ENCODE results near the gene KNOP1.

KNOP1 gene

DNA sequence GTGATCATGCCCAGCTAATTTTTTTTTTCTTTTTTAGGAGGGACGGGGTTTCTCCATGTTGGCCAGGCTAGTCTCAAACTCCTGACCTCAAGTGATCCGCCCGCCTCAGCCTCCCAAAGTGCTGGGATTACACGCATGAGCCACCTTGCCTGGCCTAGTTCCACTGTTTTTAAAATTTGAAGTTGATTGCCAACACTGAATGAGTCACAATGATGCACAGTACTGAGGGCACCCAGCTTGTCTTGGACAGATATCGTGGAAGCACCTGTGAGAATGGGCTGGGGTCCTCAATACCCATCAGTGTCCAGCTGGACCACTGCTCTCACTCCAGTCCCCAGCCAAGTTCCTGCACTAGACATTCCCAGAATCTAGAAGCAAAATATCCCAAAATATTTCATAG is 2.5 kb downstream of the KNOP1 start:
- Histone ChIP-seq H3K4me3 (ENCODE audit: low read depth, low read length) (peak overlapping the region; percentile 95; the same call in 1 of the 2 replicates), H3K27ac (ENCODE audit: low read depth, low read length) (no peak overlapping the region), H3K36me3 (ENCODE audit: insufficient read depth, low read length) (peaks cover 6% of the 10 kb centered on the region; the same call in 1 of the 2 replicates), H2AFZ (ENCODE audit: low read length, unreplicated experiment) (no peak overlapping the region), H3K27me3 (ENCODE audit: insufficient read depth, low read length) (no peaks in the 10 kb centered on the region), H3K79me2 (ENCODE audit: control insufficient read depth, insufficient read depth, low read length, unreplicated experiment) (peaks cover 35% of the 10 kb centered on the region), H3K4me1 (ENCODE audit: control insufficient read depth, insufficient read depth, low read length, unreplicated experiment) (peaks cover 21% of the 10 kb centered on the region)

DNA sequence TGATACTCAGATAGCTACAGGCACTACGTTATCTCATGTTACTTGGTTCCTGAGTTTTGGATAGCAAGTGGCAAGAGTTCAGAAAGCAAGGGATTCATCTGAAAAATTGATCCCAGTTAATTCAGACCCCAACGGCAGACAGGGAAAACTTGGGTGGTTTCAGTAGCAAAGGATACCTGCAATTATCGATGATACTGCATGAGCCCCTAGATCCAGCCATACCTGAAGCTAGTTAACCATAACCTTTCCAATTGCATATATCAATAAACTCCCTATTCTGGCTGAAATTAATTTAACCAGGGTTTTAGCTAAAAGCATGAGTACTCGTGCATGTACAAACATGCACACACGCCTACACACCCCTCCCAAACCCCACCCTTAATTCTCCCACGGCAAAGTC is 4.3 kb downstream of the KNOP1 start:
- no peaks in the 10 kb centered on the region for H3K27me3 ChIP-seq (ENCODE audit: insufficient read depth, low read length)
- H2AFZ ChIP-seq (ENCODE audit: low read length, unreplicated experiment), result no peak overlapping the region
- H3K4me1 ChIP-seq (ENCODE audit: control insufficient read depth, insufficient read depth, low read length, unreplicated experiment), result peaks cover 14% of the 10 kb centered on the region
- no peak overlapping the region for H3K27ac ChIP-seq (ENCODE audit: low read depth, low read length)
- peaks cover 9% of the 10 kb centered on the region; the same call in 1 of the 2 replicates for H3K36me3 ChIP-seq (ENCODE audit: insufficient read depth, low read length)
- peaks cover 27% of the 10 kb centered on the region for H3K79me2 ChIP-seq (ENCODE audit: control insufficient read depth, insufficient read depth, low read length, unreplicated experiment)
- H3K4me3 ChIP-seq (ENCODE audit: low read depth, low read length), result no peak overlapping the region

DNA sequence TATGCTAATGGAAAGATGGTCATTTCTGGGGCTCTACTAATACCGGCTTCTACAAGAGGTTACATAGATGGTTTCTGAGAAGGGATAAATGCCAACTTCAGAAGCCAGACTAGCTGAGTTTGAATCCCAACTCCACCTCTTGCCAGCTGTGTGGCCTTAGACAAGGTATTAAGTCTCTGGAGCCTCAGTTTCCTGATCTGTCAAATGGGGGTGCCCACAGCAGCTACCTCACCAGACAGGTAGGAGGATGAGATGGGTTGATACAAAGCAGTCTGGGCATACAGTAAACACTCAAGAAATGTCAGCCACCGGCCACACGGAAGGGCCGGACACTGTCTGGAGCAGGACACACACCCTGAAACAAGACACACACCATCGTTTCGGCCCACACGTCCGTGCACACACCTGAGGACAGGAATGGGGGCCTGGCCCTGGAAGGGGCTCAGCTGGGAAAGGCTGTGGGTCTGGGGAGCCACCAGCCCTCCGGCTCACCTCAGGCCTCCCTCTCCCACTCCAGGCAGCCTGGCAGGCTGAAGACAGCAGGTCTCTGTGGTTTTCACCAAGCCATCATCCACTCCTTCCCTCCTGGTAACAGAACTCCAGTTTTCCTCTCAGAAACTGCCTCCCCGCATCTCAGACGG is 5.5 kb downstream of the KNOP1 start:
- H3K4me3 ChIP-seq (ENCODE audit: low read depth, low read length), result no peak overlapping the region
- peaks cover 9% of the 10 kb centered on the region; the same call in 1 of the 2 replicates for H3K36me3 ChIP-seq (ENCODE audit: insufficient read depth, low read length)
- H3K27me3 ChIP-seq (ENCODE audit: insufficient read depth, low read length), result no peaks in the 10 kb centered on the region
- no peak overlapping the region for H3K27ac ChIP-seq (ENCODE audit: low read depth, low read length)
- no peak overlapping the region for H2AFZ ChIP-seq (ENCODE audit: low read length, unreplicated experiment)
- peaks cover 21% of the 10 kb centered on the region for H3K79me2 ChIP-seq (ENCODE audit: control insufficient read depth, insufficient read depth, low read length, unreplicated experiment)
- peaks cover 14% of the 10 kb centered on the region for H3K4me1 ChIP-seq (ENCODE audit: control insufficient read depth, insufficient read depth, low read length, unreplicated experiment)

DNA sequence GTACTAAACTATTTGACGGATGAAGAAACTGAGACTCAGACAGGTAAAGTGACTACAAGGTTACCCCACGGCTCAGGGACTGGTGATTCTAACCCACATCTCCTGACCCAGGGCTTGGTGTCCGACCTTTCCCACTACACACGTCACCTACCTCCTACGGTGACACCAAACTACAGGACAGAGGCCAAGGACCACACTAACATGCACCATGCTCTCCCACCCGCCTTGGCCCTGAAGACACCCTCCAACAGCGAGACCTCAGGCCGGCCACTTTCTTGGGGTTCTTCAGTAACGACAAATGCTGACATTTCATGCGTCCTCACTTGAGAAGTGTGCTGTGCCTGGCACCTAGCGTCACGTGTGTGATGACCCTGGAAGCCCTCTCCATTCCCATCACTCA is 6.4 kb downstream of the KNOP1 start:
- no peak overlapping the region for H2AFZ ChIP-seq (ENCODE audit: low read length, unreplicated experiment)
- no peak overlapping the region for H3K4me3 ChIP-seq (ENCODE audit: low read depth, low read length)
- H3K36me3 ChIP-seq (ENCODE audit: insufficient read depth, low read length), result peaks cover 9% of the 10 kb centered on the region; the same call in 1 of the 2 replicates
- peaks cover 12% of the 10 kb centered on the region for H3K79me2 ChIP-seq (ENCODE audit: control insufficient read depth, insufficient read depth, low read length, unreplicated experiment)
- H3K27ac ChIP-seq (ENCODE audit: low read depth, low read length), result no peak overlapping the region
- peaks cover 13% of the 10 kb centered on the region for H3K4me1 ChIP-seq (ENCODE audit: control insufficient read depth, insufficient read depth, low read length, unreplicated experiment)
- no peaks in the 10 kb centered on the region for H3K27me3 ChIP-seq (ENCODE audit: insufficient read depth, low read length)

DNA sequence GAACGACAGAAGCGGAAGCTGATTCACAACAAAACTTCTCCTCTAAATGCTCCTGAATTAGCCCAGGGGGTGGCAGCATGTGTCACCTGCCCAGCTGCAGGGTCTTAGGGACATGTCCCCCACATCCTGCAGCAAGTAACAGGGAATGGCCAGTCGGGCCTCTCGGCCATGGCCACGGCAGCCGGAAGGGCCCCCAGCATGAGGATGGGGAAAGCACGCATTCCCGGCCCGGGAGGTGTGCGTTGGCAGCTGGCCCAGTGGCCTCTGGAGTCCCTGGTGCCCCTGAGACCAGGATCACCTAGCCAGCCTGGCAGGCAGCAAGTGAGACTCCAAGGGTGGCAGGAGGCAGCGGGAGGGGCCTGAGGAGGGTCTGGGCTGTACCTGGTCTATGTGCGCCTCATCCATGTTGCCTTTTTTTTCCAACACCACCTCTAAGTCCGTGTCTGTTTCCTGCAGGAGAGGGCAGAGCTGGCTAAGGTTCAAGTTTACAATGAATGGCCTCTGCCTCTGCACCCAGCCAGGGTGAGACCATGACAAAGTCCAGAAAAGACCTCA is 7.0 kb downstream of the KNOP1 start:
- Histone ChIP-seq H3K27ac (ENCODE audit: low read depth, low read length) (no peak overlapping the region), H3K27me3 (ENCODE audit: insufficient read depth, low read length) (no peaks in the 10 kb centered on the region), H3K4me3 (ENCODE audit: low read depth, low read length) (no peak overlapping the region), H3K4me1 (ENCODE audit: control insufficient read depth, insufficient read depth, low read length, unreplicated experiment) (peaks cover 7% of the 10 kb centered on the region), H2AFZ (ENCODE audit: low read length, unreplicated experiment) (no peak overlapping the region), H3K79me2 (ENCODE audit: control insufficient read depth, insufficient read depth, low read length, unreplicated experiment) (peaks cover 6% of the 10 kb centered on the region), H3K36me3 (ENCODE audit: insufficient read depth, low read length) (peaks cover 14% of the 10 kb centered on the region; the same call in 1 of the 2 replicates)

DNA sequence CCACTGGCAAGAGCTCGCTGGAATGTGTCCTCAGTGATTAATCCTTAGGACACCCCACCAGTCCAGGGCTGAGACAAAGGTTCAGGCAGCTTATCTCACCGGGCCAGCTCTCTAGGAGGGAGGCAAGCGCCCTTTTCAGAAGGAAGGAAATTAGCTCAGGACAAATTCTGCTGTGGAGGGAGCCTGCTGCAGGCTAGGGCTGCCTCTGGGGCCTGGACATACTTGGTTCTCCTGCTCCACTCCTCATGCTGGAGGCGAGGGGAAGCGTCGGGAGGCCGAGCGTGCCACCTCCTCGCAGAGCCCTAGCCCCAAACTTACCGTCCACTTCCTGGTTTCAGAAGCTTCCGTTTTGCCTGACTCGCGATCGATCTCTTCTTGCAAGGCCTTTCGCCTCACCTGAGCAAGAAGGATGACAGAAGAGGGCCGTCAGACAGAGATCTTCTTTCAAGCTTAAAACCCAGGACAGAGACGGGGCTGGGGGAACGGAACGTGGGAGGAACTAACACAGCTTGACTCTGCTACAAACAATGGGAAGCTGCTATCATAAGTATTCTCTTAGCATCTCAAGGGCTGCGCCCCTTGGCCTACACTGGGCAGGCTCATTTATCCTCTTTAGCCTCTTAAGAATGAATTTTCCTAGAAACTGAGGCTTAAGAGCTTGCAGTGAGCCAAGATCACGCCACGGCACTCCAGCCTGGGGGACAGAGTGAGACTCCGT is 7.7 kb downstream of the KNOP1 start:
- Histone ChIP-seq H3K36me3 (ENCODE audit: insufficient read depth, low read length) (peaks cover 21% of the 10 kb centered on the region; the same call in 1 of the 2 replicates), H3K4me1 (ENCODE audit: control insufficient read depth, insufficient read depth, low read length, unreplicated experiment) (peaks cover under 1% of the 10 kb centered on the region), H3K27ac (ENCODE audit: low read depth, low read length) (no peak overlapping the region), H3K4me3 (ENCODE audit: low read depth, low read length) (no peak overlapping the region), H3K79me2 (ENCODE audit: control insufficient read depth, insufficient read depth, low read length, unreplicated experiment) (no peaks in the 10 kb centered on the region), H3K27me3 (ENCODE audit: insufficient read depth, low read length) (no peaks in the 10 kb centered on the region), H2AFZ (ENCODE audit: low read length, unreplicated experiment) (no peak overlapping the region)

DNA sequence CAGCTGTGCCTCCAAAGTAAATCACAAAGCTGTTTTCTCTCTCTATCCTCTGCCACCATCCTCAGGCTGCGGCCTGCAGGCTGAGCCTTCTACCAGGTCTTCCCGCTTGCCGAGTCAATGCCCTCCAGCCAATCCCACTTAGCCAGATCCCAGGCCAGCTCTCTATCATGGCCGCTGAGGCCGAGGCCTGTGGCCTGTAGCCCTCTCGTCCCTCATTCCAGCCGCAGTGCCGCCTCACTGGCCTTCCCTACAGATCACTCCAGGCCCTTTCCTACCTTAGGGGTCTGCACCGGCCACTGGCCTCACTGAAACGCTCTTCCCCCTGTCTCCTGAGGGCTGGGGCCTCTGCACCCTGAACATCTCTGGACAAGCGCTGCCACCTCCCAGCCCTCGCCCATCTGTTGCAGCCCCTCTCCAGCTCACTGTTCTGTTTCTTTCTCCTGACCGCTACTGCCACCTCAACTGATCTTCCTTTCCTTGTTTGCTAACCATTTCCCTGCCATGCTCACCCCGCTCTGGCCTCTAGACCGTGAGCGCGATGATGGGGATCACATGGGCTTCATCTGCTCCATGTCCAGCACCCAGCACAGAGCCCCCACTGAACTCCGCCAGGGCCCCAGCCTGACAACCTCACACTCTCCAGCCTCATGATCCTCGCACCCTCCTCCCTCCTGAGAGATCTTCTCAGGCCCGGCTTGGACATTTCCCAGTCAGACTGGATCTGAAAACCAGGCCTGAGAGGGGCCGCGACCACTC is 8.5 kb downstream of the KNOP1 start:
- no peaks in the 10 kb centered on the region for H3K79me2 ChIP-seq (ENCODE audit: control insufficient read depth, insufficient read depth, low read length, unreplicated experiment)

DNA sequence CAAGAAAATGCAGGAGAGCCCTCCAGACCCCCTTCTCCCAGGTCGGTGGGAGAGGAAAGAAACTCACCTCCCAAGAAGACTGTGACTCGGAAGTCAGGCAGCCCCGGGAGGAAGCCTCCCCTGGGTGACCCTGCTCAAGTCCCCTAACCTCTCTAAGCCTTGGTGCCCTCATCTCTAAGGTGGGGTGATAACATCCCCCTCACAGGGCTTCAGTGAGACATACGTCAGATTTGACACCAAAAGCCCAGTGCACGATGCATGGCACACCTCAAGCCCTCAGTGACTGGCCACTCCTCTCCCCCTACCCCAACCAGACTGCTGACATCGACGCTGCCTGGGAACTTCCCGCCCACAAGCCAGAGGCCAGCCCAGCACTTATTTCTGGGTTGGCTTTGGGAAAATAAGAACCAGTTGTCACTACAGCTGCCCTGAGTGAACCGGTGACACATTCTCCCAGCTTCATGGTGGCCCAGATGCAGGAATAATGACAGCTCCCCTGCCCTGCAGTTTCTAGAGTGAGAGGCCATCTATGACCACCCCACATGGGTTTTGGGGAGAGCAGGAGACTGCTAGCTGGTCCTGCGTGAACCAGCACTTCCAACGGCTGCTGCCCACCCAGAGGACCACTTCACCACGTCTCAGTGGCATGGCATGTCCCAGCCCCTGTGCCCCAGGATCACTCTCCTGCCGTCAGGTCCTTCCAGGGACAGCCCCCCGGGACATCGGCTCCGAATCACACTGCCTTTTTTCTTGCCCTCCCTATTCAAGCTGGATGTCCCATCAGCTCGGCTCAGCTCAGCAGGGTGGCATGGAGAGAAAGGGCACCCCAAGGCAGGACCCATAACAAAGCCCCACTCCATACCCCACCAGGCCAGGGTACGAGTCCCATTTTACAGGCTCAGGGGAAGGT is 9.5 kb downstream of the KNOP1 start:
- Histone ChIP-seq H3K79me2 (ENCODE audit: control insufficient read depth, insufficient read depth, low read length, unreplicated experiment) (no peaks in the 10 kb centered on the region), H3K4me3 (ENCODE audit: low read depth, low read length) (no peak overlapping the region), H2AFZ (ENCODE audit: low read length, unreplicated experiment) (no peak overlapping the region), H3K4me1 (ENCODE audit: control insufficient read depth, insufficient read depth, low read length, unreplicated experiment) (peaks cover 12% of the 10 kb centered on the region), H3K27me3 (ENCODE audit: insufficient read depth, low read length) (no peaks in the 10 kb centered on the region), H3K36me3 (ENCODE audit: insufficient read depth, low read length) (peaks cover 31% of the 10 kb centered on the region; the same call in 1 of the 2 replicates), H3K27ac (ENCODE audit: low read depth, low read length) (no peak overlapping the region)

More for the DNA sequence above, 8.5 kb downstream of the KNOP1 start:
- Histone ChIP-seq H3K4me3 (ENCODE audit: low read depth, low read length) (no peak overlapping the region), H3K27ac (ENCODE audit: low read depth, low read length) (no peak overlapping the region), H3K27me3 (ENCODE audit: insufficient read depth, low read length) (no peaks in the 10 kb centered on the region), H2AFZ (ENCODE audit: low read length, unreplicated experiment) (no peak overlapping the region), H3K36me3 (ENCODE audit: insufficient read depth, low read length) (peaks cover 24% of the 10 kb centered on the region; the same call in 1 of the 2 replicates), H3K4me1 (ENCODE audit: control insufficient read depth, insufficient read depth, low read length, unreplicated experiment) (peaks cover 8% of the 10 kb centered on the region)

DNA sequence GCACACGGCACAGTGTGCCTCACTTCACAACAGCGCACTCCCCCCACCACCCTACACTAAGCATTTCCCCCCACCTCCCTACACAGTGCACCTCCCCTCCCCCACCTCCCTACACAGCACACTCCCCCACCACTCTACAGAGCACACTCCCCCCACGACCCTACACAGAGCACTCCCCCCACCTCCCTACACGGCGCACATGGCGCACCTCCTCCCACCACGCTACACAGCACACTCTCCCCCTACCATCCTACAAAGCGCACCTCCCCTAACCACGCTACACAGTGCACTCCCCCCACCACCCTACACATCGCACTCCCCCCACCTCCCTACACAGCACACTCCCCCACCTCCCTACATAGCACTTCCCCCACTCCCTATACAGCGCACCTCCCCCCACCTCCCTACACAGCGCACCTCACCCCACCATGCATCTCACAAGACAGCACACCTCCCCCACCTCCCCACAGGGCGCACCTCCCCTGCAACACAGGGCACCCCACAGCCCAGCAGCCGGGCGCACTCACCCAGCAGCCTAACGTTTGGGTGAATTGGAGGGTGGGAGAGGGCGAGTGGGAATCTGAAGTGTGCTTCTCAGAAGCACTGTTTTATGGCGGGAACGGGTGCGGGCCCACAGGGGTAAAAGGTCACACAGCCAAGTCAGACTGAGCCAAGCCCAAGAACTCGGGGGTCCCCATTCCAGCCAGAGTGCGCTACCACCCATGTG is 10.3 kb downstream of the KNOP1 start:
- Histone ChIP-seq H3K36me3 (ENCODE audit: insufficient read depth, low read length) (peaks cover 33% of the 10 kb centered on the region; the same call in 1 of the 2 replicates), H3K27me3 (ENCODE audit: insufficient read depth, low read length) (no peaks in the 10 kb centered on the region), H2AFZ (ENCODE audit: low read length, unreplicated experiment) (no peak overlapping the region), H3K4me1 (ENCODE audit: control insufficient read depth, insufficient read depth, low read length, unreplicated experiment) (peaks cover 12% of the 10 kb centered on the region), H3K79me2 (ENCODE audit: control insufficient read depth, insufficient read depth, low read length, unreplicated experiment) (no peaks in the 10 kb centered on the region), H3K4me3 (ENCODE audit: low read depth, low read length) (no peak overlapping the region), H3K27ac (ENCODE audit: low read depth, low read length) (no peak overlapping the region)
